Measurements from ENCODE around the gene BTN1A1. TPM values are rescaled to one million over a fixed set of nuclear protein-coding genes. Genes with fewer than 3 reads are reported as not detected.

BTN1A1 gene
- polyA plus RNA-seq, 1 donor: 0.22 TPM

DNA sequence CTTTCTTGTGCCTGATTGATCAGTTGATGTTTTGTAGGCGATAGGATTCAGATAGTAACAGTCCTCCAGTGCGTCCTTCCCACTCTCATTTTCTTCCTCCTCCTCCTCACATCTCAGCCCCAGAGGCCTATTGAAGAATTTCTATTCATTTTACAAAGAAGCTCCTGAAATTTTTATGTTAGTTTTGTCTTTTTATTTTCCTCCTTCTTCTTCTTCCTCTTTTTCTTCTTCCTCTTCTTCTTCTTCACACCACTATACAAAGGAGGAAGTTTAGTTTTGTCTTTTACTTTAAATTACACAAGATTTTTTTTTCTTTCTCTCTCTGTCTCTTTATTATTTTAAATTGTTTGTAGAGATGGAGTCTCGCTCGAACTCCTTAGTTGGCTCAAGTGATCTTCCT is 23.2 kb upstream of the BTN1A1 start:
- no peak overlapping the region for H3K4me3 ChIP-seq (ENCODE audit: low read length)
- no peak overlapping the region for H3K27ac ChIP-seq (ENCODE audit: low read length)
- no peaks in the 10 kb centered on the region for H3K9me3 ChIP-seq (ENCODE audit: control insufficient read depth, low read depth, low read length)
- peaks cover 30% of the 10 kb centered on the region for H3K4me1 ChIP-seq (ENCODE audit: control insufficient read depth, insufficient read depth, low read length)
- no peaks in the 10 kb centered on the region for H3K27me3 ChIP-seq (ENCODE audit: control insufficient read depth, insufficient read depth, low read length)
- WGBS (ENCODE audit: insufficient coverage, low lambda C conversion rate): 100% methylated on average over 1 of the region's 4 CpGs
- H3K36me3 ChIP-seq (ENCODE audit: control insufficient read depth, insufficient read depth, low read length): no peaks in the 10 kb centered on the region
- no peak for DNase-seq

DNA sequence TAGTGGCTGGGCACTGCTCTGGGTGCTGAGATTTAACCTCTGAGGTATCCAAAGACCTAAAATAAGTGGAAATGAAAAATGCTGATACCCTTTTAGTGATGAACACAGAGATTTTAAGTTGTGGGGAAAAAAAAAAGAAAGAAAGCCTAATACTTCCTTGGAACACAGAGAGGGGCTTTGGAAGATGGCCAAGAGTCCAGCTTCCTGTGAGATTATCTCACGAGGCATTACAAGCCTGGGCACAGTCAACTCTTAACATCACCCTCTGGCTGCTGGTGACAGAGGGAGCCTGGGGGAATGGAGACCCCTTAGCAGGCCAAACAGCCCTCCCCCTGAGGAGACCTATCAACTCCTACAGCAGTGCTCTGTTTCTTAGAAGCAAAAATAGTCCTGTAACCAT is 22.7 kb upstream of the BTN1A1 start:
- H3K9me3 ChIP-seq (ENCODE audit: control insufficient read depth, low read depth, low read length): no peaks in the 10 kb centered on the region
- no CpG with 5 or more reads among the region's 1 CpG for WGBS (ENCODE audit: insufficient coverage, low lambda C conversion rate)
- no peak overlapping the region for H3K27ac ChIP-seq (ENCODE audit: low read length)
- H3K4me3 ChIP-seq (ENCODE audit: low read length): no peak overlapping the region
- peaks cover 30% of the 10 kb centered on the region for H3K4me1 ChIP-seq (ENCODE audit: control insufficient read depth, insufficient read depth, low read length)
- H3K36me3 ChIP-seq (ENCODE audit: control insufficient read depth, insufficient read depth, low read length): no peaks in the 10 kb centered on the region
- no peaks in the 10 kb centered on the region for H3K27me3 ChIP-seq (ENCODE audit: control insufficient read depth, insufficient read depth, low read length)
- no peak for DNase-seq

DNA sequence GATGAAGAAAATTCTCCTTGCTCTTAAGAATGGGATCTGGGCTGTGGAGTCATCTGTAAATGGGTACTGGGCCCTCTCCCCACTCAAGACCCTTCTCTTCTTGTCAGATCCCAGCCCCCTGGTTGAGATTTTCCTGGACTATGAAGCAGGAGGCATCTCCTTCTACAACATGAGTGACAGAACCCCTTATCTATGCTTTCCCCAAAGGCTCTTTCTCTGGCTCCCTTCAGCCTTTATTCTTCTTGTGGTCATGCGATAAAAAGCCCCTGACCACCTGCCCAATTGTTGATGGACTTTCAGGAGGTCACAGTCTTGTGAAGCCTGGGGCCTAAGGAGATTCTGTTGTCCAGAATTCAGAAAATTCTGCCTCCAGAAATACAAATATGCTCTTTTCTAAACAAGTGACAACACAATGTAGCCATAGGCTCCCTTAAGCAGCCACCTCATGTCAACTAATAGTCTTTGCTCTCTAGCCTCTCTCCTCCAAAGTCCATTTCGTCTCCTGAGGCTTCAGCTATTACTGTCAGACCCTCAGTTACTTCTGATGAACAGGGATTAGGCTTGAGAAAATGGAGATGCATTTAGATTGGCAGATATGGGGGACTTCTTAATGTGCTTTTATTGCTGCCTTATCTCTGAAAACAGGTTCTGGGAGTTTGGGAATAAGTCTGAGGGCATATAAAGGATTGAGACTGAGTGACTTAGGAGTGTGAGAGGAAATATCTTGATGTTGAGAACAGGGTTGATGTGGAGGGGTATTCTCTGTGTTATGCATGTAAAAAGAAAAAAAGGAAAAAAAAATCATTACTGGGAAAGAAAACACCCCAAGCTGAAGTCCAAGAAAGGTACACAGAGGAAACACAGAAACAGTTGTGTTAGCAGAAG is 21.8 kb upstream of the BTN1A1 start:
- Histone ChIP-seq H3K4me3 (ENCODE audit: low read length) (no peak overlapping the region), H3K27ac (ENCODE audit: low read length) (no peak overlapping the region), H3K27me3 (ENCODE audit: control insufficient read depth, insufficient read depth, low read length) (no peaks in the 10 kb centered on the region), H3K9me3 (ENCODE audit: control insufficient read depth, low read depth, low read length) (no peaks in the 10 kb centered on the region), H3K36me3 (ENCODE audit: control insufficient read depth, insufficient read depth, low read length) (no peaks in the 10 kb centered on the region), H3K4me1 (ENCODE audit: control insufficient read depth, insufficient read depth, low read length) (peaks cover 30% of the 10 kb centered on the region)
- no CpG with 5 or more reads among the region's 2 CpGs for WGBS (ENCODE audit: insufficient coverage, low lambda C conversion rate)
- DNase-seq: peak in 1 of 2 donors; percentile 36

DNA sequence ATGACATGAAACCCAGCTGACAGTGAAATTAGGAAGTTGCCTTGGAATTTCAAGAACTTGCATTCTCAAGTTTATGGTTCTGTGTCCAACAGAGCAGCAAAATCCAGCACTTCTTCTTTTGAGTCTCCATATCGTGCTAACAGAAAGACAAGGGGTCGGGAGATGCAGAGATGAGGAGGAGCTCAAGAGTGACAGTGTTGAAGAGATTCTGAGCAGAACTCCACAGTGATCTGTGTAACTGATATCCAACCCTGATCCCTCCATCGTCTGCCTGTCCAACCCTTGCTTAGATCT is 21.2 kb upstream of the BTN1A1 start:
- no peak for DNase-seq
- Histone ChIP-seq H3K4me3 (ENCODE audit: low read length) (no peak overlapping the region), H3K36me3 (ENCODE audit: control insufficient read depth, insufficient read depth, low read length) (no peaks in the 10 kb centered on the region), H3K27me3 (ENCODE audit: control insufficient read depth, insufficient read depth, low read length) (no peaks in the 10 kb centered on the region), H3K9me3 (ENCODE audit: control insufficient read depth, low read depth, low read length) (no peaks in the 10 kb centered on the region), H3K27ac (ENCODE audit: low read length) (no peak overlapping the region), H3K4me1 (ENCODE audit: control insufficient read depth, insufficient read depth, low read length) (peaks cover 30% of the 10 kb centered on the region)
- WGBS (ENCODE audit: insufficient coverage, low lambda C conversion rate): no CpG with 5 or more reads among the region's 3 CpGs

DNA sequence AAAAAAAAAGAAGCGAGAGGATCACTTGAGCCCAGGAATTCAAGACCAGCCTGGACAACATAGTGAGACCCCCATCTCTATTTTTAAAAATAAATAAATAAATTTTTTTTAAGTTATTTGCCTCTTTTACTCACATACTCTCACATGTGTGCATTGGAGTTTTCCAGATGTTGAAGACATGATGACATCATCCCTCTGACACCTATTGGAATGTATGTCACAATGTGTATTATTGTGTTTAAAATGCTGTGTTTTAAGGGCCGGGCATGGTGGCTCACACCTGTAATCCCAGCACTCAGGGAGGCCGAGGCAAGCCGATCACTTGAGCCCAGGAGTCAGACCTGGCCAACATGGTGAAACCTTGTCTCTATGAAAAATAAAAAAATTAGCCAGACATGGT is 17.8 kb upstream of the BTN1A1 start:
- H3K4me1 ChIP-seq (ENCODE audit: control insufficient read depth, insufficient read depth, low read length): peaks cover 22% of the 10 kb centered on the region
- no peak for DNase-seq
- H3K9me3 ChIP-seq (ENCODE audit: control insufficient read depth, low read depth, low read length): no peaks in the 10 kb centered on the region
- H3K27ac ChIP-seq (ENCODE audit: low read length): no peak overlapping the region
- WGBS (ENCODE audit: insufficient coverage, low lambda C conversion rate): no CpG with 5 or more reads among the region's 4 CpGs
- no peaks in the 10 kb centered on the region for H3K27me3 ChIP-seq (ENCODE audit: control insufficient read depth, insufficient read depth, low read length)
- no peaks in the 10 kb centered on the region for H3K36me3 ChIP-seq (ENCODE audit: control insufficient read depth, insufficient read depth, low read length)
- H3K4me3 ChIP-seq (ENCODE audit: low read length): no peak overlapping the region

DNA sequence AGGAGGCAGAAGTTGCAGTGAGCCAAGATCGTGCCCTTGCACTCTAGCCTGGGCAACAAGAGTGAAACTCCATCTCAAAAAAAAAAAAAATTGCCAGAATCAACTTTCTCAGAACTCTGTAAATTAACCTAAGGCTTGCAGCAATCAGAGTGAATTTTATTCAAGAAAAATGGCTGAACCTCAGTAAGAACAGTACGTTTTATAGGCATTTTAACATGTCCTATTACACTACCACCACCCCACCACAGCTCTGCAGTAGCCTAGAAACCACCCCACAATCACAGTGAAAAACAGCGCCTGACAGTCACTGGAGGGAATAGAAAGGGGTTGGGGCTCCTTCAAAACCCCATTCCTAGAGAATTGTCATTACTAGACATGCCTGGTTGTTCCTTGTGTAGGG is 16.4 kb upstream of the BTN1A1 start:
- no peak overlapping the region for H3K27ac ChIP-seq (ENCODE audit: low read length)
- DNase-seq: no peak
- peaks cover 3% of the 10 kb centered on the region for H3K9me3 ChIP-seq (ENCODE audit: control insufficient read depth, low read depth, low read length)
- H3K27me3 ChIP-seq (ENCODE audit: control insufficient read depth, insufficient read depth, low read length): no peaks in the 10 kb centered on the region
- H3K4me3 ChIP-seq (ENCODE audit: low read length): no peak overlapping the region
- peaks cover 17% of the 10 kb centered on the region for H3K4me1 ChIP-seq (ENCODE audit: control insufficient read depth, insufficient read depth, low read length)
- H3K36me3 ChIP-seq (ENCODE audit: control insufficient read depth, insufficient read depth, low read length): no peaks in the 10 kb centered on the region
- WGBS (ENCODE audit: insufficient coverage, low lambda C conversion rate): no CpG with 5 or more reads among the region's 3 CpGs

DNA sequence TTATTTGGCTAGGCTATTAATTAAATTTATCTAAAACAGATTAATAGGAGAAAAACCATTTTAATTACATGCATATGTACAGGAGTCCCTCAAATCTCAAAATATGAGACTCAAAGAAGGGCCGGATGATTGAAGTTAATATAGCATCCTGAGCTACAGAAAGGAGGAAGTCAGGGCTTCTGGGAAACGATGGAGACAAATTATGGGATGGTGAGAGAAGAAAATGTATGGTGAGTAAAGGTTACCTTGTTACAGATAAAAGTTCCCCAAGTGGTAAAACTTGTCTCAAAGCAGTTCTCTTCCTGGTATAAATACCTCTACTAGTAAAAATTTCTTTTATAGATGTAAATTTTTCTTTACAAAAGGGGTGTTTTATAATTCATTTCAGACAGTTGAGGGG is 15.9 kb upstream of the BTN1A1 start:
- WGBS (ENCODE audit: insufficient coverage, low lambda C conversion rate): 52% methylated on average over 2 of the region's 2 CpGs
- Histone ChIP-seq H3K27ac (ENCODE audit: low read length) (no peak overlapping the region), H3K36me3 (ENCODE audit: control insufficient read depth, insufficient read depth, low read length) (no peaks in the 10 kb centered on the region), H3K4me1 (ENCODE audit: control insufficient read depth, insufficient read depth, low read length) (peaks cover 17% of the 10 kb centered on the region), H3K4me3 (ENCODE audit: low read length) (no peak overlapping the region), H3K9me3 (ENCODE audit: control insufficient read depth, low read depth, low read length) (peaks cover 3% of the 10 kb centered on the region), H3K27me3 (ENCODE audit: control insufficient read depth, insufficient read depth, low read length) (no peaks in the 10 kb centered on the region)
- DNase-seq: peak in 1 of 2 donors; percentile 46

DNA sequence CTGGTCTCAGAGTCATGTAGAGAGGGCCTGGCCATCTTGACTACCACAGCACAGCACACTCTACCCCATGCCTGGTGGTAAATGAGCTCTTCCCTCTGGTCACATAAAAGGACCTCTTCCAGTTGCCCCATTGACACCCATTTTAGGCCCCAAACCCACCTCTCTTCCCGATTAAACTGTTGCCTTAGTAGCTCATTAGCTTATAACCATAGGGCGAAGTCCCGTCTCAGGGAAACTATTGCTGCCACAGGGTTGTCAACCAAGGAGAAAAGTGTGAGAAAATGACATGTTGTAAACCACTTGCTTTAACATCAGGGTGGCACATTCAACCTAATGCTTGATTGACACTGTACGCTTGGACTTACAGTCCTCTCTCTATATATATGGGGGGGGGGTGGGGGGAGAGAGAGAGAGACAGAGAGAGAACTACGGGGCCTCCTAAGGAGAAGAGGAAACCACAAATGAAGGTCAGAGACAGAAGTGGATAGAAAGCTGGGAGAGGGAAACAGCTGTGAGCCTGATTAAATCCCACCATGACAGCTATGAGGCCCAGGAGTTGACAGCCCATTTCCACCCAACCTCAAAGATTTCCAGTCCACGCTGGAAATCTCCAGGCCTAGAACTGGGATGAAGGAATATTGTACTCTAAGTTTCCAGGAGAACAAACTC is 14.9 kb upstream of the BTN1A1 start:
- 75% methylated on average over 1 of the region's 6 CpGs for WGBS (ENCODE audit: insufficient coverage, low lambda C conversion rate)
- Histone ChIP-seq H3K4me1 (ENCODE audit: control insufficient read depth, insufficient read depth, low read length) (peaks cover 22% of the 10 kb centered on the region), H3K36me3 (ENCODE audit: control insufficient read depth, insufficient read depth, low read length) (no peaks in the 10 kb centered on the region), H3K9me3 (ENCODE audit: control insufficient read depth, low read depth, low read length) (peaks cover 3% of the 10 kb centered on the region), H3K27me3 (ENCODE audit: control insufficient read depth, insufficient read depth, low read length) (no peaks in the 10 kb centered on the region), H3K4me3 (ENCODE audit: low read length) (no peak overlapping the region), H3K27ac (ENCODE audit: low read length) (peak overlapping the region; percentile 70)
- DNase-seq: peak; percentile 64 to 78

DNA sequence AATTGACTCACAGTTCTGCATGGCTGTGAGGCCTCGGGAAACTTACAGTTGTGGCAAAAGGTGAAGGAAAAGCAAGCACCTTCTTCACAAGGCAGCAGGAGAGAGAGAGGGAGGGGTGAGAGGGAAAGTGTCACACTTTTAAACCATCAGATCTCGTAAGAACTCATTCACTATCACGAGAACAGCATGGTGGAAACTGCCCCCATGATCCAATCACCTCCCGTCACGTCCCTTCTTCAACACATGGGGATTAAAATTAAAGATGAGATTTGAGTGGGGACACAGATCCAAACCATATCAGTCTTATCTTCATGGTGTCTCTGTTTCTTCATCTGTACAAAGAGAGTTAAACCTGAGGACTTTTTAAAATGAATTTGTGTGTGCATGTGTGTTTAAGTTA is 13.7 kb upstream of the BTN1A1 start:
- no peak overlapping the region for H3K27ac ChIP-seq (ENCODE audit: low read length)
- H3K4me3 ChIP-seq (ENCODE audit: low read length): no peak overlapping the region
- no peak for DNase-seq
- peaks cover 3% of the 10 kb centered on the region for H3K9me3 ChIP-seq (ENCODE audit: control insufficient read depth, low read depth, low read length)
- no CpG with 5 or more reads among the region's 5 CpGs for WGBS (ENCODE audit: insufficient coverage, low lambda C conversion rate)
- no peaks in the 10 kb centered on the region for H3K36me3 ChIP-seq (ENCODE audit: control insufficient read depth, insufficient read depth, low read length)
- no peaks in the 10 kb centered on the region for H3K27me3 ChIP-seq (ENCODE audit: control insufficient read depth, insufficient read depth, low read length)
- peaks cover 22% of the 10 kb centered on the region for H3K4me1 ChIP-seq (ENCODE audit: control insufficient read depth, insufficient read depth, low read length)

DNA sequence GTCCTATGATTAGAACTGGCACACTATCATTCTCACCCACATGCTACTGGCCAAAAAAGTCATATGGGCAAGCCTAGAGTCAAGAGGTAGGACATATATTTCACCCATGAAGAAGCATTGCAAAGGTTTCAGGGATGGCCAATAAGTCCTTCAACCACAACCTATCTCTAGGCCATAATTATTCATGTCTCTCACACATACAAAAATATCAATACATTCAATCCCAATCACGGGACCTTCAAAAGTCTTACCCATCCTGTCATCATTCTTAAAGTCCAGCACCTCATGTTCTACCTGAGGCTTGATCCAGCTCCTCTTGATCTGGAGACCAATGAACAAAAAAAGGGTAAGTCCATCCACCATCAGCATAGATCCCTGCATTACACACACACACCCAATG is 12.6 kb upstream of the BTN1A1 start:
- no peaks in the 10 kb centered on the region for H3K36me3 ChIP-seq (ENCODE audit: control insufficient read depth, insufficient read depth, low read length)
- H3K27ac ChIP-seq (ENCODE audit: low read length): no peak overlapping the region
- peaks cover 22% of the 10 kb centered on the region for H3K4me1 ChIP-seq (ENCODE audit: control insufficient read depth, insufficient read depth, low read length)
- WGBS (ENCODE audit: insufficient coverage, low lambda C conversion rate): no CpG with 5 or more reads among the region's 1 CpG
- no peak for DNase-seq
- no peak overlapping the region for H3K4me3 ChIP-seq (ENCODE audit: low read length)
- no peaks in the 10 kb centered on the region for H3K27me3 ChIP-seq (ENCODE audit: control insufficient read depth, insufficient read depth, low read length)
- peaks cover 3% of the 10 kb centered on the region for H3K9me3 ChIP-seq (ENCODE audit: control insufficient read depth, low read depth, low read length)

Data from large intestine (tissue), 3 donors.